Measurements from ENCODE around the gene CDH13.

DNA sequence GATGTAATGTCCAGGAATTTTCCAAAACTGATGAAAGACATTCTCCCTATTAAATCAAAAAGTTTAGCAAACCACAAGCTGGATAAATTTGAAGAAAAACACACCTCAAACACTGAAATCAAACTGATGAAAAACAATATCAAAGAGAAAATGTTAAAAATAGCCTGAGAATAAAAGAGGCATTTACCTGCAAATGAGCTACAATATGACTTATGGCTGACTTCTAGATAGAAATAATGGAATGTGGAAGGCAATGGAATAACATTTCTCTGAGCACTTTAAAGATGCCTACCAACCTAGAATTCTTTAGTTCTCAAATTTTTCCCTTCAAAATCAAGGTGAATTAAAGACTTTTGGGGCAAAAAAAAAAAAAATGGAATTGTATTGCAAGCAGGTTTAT is 1128.6 kb downstream of the CDH13 start:
- TF ChIP-seq, protein P1, sequence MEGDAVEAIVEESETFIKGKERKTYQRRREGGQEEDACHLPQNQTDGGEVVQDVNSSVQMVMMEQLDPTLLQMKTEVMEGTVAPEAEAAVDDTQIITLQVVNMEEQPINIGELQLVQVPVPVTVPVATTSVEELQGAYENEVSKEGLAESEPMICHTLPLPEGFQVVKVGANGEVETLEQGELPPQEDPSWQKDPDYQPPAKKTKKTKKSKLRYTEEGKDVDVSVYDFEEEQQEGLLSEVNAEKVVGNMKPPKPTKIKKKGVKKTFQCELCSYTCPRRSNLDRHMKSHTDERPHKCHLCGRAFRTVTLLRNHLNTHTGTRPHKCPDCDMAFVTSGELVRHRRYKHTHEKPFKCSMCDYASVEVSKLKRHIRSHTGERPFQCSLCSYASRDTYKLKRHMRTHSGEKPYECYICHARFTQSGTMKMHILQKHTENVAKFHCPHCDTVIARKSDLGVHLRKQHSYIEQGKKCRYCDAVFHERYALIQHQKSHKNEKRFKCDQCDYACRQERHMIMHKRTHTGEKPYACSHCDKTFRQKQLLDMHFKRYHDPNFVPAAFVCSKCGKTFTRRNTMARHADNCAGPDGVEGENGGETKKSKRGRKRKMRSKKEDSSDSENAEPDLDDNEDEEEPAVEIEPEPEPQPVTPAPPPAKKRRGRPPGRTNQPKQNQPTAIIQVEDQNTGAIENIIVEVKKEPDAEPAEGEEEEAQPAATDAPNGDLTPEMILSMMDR (IDR thresholded peaks at IDR 0.05; ENCODE audit: poor library complexity, severe bottlenecking), result no peak
- TF ChIP-seq POLR2AphosphoS5 (IDR thresholded peaks at IDR 0.05) (no peak), TAF1 (IDR thresholded peaks at IDR 0.05; ENCODE audit: low read depth) (no peak), EZH2 (IDR thresholded peaks at IDR 0.05; ENCODE audit: borderline replicate concordance, insufficient read depth, low read length, poor library complexity, severe bottlenecking) (no peak)

Data from neural cell (in vitro differentiated cells).